K562 (cell line): ENCODE results near the gene SIGLEC6. TPM values are rescaled to one million over a fixed set of nuclear protein-coding genes. Genes with fewer than 3 reads are reported as not detected.

ENCODE experiments used
- ADNP ChIP-seq: fragments of 200-800 bp; sonication (Bioruptor generic); IDR thresholded peaks from 2 replicates; pipeline ENCODE4 v1.6.1; 2016; ENCODE audit warnings: missing genetic modification characterization, missing compliant biosample characterization
- BCL6 ChIP-seq: fragments of 250-450 bp; sonication (Bioruptor Pico); IDR thresholded peaks from 2 replicates; pipeline ENCODE4 v1.4.0; 2020
- CHD4 ChIP-seq: fragments of 200-600 bp; sonication (generic); IDR thresholded peaks from 3 replicates; pipeline ENCODE4 v1.6.1; 2012; ENCODE audit warnings: low read depth, mild to moderate bottlenecking, mixed read lengths, low read length, inconsistent platforms; ENCODE audit not compliant: insufficient read depth, insufficient replicate concordance, poor library complexity, severe bottlenecking
- COPS2 ChIP-seq: fragments of 450-650 bp; conservative IDR thresholded peaks from 2 replicates; pipeline ENCODE4 v1.6.1; 2016; ENCODE audit warnings: mild to moderate bottlenecking, moderate library complexity
- FOXK2 ChIP-seq, 2 experiments: fragments of 450-650 bp; IDR thresholded peaks in 1 of 2; conservative IDR thresholded peaks in 1 of 2; 2 replicates each; pipeline ENCODE4 v1.6.1; 2016; ENCODE audit warnings: low read depth in 2 of 2, mild to moderate bottlenecking in 1 of 2
- KLF10 ChIP-seq: fragments of 250-450 bp; sonication (Bioruptor Pico); IDR thresholded peaks from 2 replicates; pipeline ENCODE4 v1.6.1; 2021; ENCODE audit warnings: matching md5 sums
- OTX1 ChIP-seq: fragments of 450-650 bp; formaldehyde crosslinking; IDR thresholded peaks from 2 replicates; pipeline ENCODE4 v1.4.0; 2022; ENCODE audit warnings: mild to moderate bottlenecking
- PTTG1 ChIP-seq: fragments of 450-650 bp; IDR thresholded peaks from 2 replicates; pipeline ENCODE4 v1.6.1; 2016; ENCODE audit warnings: low read depth, mild to moderate bottlenecking, missing genetic modification characterization, missing compliant biosample characterization
- RHOXF2B ChIP-seq: fragments of 250-450 bp; sonication (Bioruptor Pico); conservative IDR thresholded peaks from 2 replicates; pipeline ENCODE4 v1.5.1; 2021
- TAF15 ChIP-seq: fragments of 200-400 bp; formaldehyde crosslinking; IDR thresholded peaks from 2 replicates; pipeline ENCODE4 v1.6.1; 2017; ENCODE audit warnings: mild to moderate bottlenecking, low read depth, low read length, moderate library complexity
- ZNF24 ChIP-seq: fragments of 450-650 bp; IDR thresholded peaks from 2 replicates; pipeline ENCODE4 v1.6.1; 2016
- ZNF384 ChIP-seq: IDR thresholded peaks from 2 replicates; pipeline ENCODE4 v1.6.1; 2012; ENCODE audit warnings: low read depth, low read length, improper control_type of control experiment
- ZNF507 ChIP-seq: conservative IDR thresholded peaks from 2 replicates; pipeline ENCODE4 v1.6.1; 2017; ENCODE audit warnings: missing genetic modification characterization, missing compliant biosample characterization
- polyA plus RNA-seq, 8 experiments: library from polyadenylated mRNA; depleted of rRNA in 4 of 8; stranded (reverse) in 5 of 8; unstranded in 3 of 8; fragments of >200 nt; fragmentation: Nextera tagmentation in 2 of 8; fragmentation: Illumina TruSeq in 1 of 8; extraction: Ambion mirVana in 2 of 8; extraction: Trizol in 1 of 8; gene quantifications; 2 replicates each; pipeline versions ENCODE4 v1.2.1 to v1.2.3, GENCODE V29; 2011 to 2014; ENCODE audit warnings: inconsistent platforms in 1 of 8, missing spikeins in 1 of 8
- total RNA-seq, 7 experiments: library from RNA; depleted of rRNA in 6 of 7; stranded (reverse); fragments of >200 nt in 6 of 7; fragmentation: Illumina TruSeq in 2 of 7; extraction: Trizol in 2 of 7; gene quantifications; 2 replicates each; pipeline versions ENCODE4 v1.2.1 to v1.2.3, GENCODE V29; 2011 to 2021; ENCODE audit warnings: low replicate concordance in 1 of 7
- TF ChIP-seq, protein P1 (sequence below): IDR thresholded peaks from 3 replicates; pipeline ENCODE4 v1.6.1; 2011; ENCODE audit warnings: borderline replicate concordance, mild to moderate bottlenecking; ENCODE audit not compliant: insufficient read length, insufficient read depth
- TF ChIP-seq, protein P2 (sequence below): fragments of 250-450 bp; sonication (Bioruptor Pico); IDR thresholded peaks from 2 replicates; pipeline ENCODE4 v1.8.0; 2021; ENCODE audit warnings: moderate library complexity, mild to moderate bottlenecking, inconsistent platforms
- TF ChIP-seq, protein P3 (sequence below): sonication (generic); formaldehyde crosslinking; IDR thresholded peaks from 2 replicates; pipeline ENCODE4 v1.8.0; 2023; ENCODE audit warnings: mild to moderate bottlenecking, missing genetic modification reagents

Gene SIGLEC6
- total and polyA plus RNA-seq, 9 of the 15 experiments (the other 6 are each of a cell fraction or from before 2014, with no cell fraction given): 0.03 to 17.5 (median 0.71) TPM

DNA sequence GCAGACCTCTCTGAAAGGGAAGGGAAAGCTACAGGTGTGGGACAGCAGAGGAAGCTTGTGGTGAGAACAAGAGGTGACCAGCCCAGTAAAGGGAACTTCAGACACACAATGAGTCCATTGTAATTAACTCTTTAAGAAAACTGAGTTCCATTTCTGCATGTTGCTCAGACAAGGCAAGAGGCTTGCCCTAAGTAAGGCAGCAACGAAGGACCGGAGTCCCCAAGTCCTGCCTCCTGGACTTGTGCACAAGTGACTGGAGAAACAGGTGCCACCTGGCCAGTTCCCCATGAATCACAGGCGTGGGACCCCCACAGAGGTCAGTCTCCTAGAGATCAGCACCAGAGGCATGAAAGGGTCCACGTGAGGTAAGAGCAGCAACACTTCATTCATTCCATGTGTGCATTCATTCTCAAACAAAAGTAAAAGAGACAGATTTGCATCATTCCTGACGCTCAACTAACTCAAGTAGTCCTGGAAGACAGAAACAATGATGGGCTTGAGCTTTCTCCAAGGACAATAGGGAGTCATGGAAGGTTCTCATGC lies 14.7 kb upstream of the SIGLEC6 start (continued):
- TF ChIP-seq, protein P1, sequence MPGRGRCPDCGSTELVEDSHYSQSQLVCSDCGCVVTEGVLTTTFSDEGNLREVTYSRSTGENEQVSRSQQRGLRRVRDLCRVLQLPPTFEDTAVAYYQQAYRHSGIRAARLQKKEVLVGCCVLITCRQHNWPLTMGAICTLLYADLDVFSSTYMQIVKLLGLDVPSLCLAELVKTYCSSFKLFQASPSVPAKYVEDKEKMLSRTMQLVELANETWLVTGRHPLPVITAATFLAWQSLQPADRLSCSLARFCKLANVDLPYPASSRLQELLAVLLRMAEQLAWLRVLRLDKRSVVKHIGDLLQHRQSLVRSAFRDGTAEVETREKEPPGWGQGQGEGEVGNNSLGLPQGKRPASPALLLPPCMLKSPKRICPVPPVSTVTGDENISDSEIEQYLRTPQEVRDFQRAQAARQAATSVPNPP: no peak
- TF ChIP-seq FOXK2 (conservative IDR thresholded peaks at IDR 0.05 in 1 of 2, IDR thresholded peaks at IDR 0.05 in 1 of 2; ENCODE audit: low read depth in 2 of 2) (no peak), TAF15 (no peak), KLF10 (CRISPR knock-in tag) (no peak; the same call in 1 of the 2 replicates), COPS2 (no peak), OTX1 (CRISPR knock-in tag) (no peak), RHOXF2B (CRISPR knock-in tag) (peak; percentile 12; the same call in 1 of the 2 replicates), ZNF507 (tag) (no peak), BCL6 (CRISPR knock-in tag) (no peak), PTTG1 (tag) (peak; percentile 66; the same call in 1 of the 2 replicates), ZNF24 (peak; percentile 98), CHD4 (no peak), ZNF384 (no peak), ADNP (no peak)
- TF ChIP-seq, protein P2, sequence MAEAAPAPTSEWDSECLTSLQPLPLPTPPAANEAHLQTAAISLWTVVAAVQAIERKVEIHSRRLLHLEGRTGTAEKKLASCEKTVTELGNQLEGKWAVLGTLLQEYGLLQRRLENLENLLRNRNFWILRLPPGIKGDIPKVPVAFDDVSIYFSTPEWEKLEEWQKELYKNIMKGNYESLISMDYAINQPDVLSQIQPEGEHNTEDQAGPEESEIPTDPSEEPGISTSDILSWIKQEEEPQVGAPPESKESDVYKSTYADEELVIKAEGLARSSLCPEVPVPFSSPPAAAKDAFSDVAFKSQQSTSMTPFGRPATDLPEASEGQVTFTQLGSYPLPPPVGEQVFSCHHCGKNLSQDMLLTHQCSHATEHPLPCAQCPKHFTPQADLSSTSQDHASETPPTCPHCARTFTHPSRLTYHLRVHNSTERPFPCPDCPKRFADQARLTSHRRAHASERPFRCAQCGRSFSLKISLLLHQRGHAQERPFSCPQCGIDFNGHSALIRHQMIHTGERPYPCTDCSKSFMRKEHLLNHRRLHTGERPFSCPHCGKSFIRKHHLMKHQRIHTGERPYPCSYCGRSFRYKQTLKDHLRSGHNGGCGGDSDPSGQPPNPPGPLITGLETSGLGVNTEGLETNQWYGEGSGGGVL (CRISPR knock-in tag): no peak
- TF ChIP-seq, protein P3, sequence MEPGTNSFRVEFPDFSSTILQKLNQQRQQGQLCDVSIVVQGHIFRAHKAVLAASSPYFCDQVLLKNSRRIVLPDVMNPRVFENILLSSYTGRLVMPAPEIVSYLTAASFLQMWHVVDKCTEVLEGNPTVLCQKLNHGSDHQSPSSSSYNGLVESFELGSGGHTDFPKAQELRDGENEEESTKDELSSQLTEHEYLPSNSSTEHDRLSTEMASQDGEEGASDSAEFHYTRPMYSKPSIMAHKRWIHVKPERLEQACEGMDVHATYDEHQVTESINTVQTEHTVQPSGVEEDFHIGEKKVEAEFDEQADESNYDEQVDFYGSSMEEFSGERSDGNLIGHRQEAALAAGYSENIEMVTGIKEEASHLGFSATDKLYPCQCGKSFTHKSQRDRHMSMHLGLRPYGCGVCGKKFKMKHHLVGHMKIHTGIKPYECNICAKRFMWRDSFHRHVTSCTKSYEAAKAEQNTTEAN: peak; percentile 37; the same call in 1 of the 2 replicates
